ENCODE measurements around the gene PCOLCE2.

Gene PCOLCE2

GRCh38 chr3:142863010-142863817 lies 25.7 kb downstream of the PCOLCE2 start:
- Mint-ChIP-seq H3K27me3 (peaks cover 31% of the 10 kb centered on the region), H3K27ac (no peak overlapping the region), H3K4me1 (no peaks in the 10 kb centered on the region), H3K9me3 (no peaks in the 10 kb centered on the region), H3K36me3 (no peaks in the 10 kb centered on the region), H3K4me3 (no peak overlapping the region)
- ATAC-seq: no peak

GRCh38 chr3:142861926-142862325 lies 27.0 kb downstream of the PCOLCE2 start:
- H3K27ac Mint-ChIP-seq: no peak overlapping the region
- peaks cover 30% of the 10 kb centered on the region for H3K27me3 Mint-ChIP-seq
- no peaks in the 10 kb centered on the region for H3K4me1 Mint-ChIP-seq

GRCh38 chr3:142858043-142858442 lies 30.8 kb downstream of the PCOLCE2 start:
- H3K9me3 Mint-ChIP-seq: no peaks in the 10 kb centered on the region
- H3K4me3 Mint-ChIP-seq: no peak overlapping the region
- no peaks in the 10 kb centered on the region for H3K4me1 Mint-ChIP-seq
- no peak overlapping the region for H3K27ac Mint-ChIP-seq
- ATAC-seq: no peak
- no peaks in the 10 kb centered on the region for H3K36me3 Mint-ChIP-seq
- peaks cover 30% of the 10 kb centered on the region for H3K27me3 Mint-ChIP-seq

More at GRCh38 chr3:142861926-142862325, 27.0 kb downstream of the PCOLCE2 start:
- Mint-ChIP-seq H3K9me3 (no peaks in the 10 kb centered on the region), H3K36me3 (no peaks in the 10 kb centered on the region), H3K4me3 (no peak overlapping the region)
- no peak for ATAC-seq

GRCh38 chr3:142857056-142857455 lies 31.8 kb downstream of the PCOLCE2 start:
- Mint-ChIP-seq H3K4me1 (no peaks in the 10 kb centered on the region), H3K36me3 (no peaks in the 10 kb centered on the region), H3K27ac (no peak overlapping the region), H3K27me3 (peaks cover 23% of the 10 kb centered on the region), H3K4me3 (no peak overlapping the region), H3K9me3 (no peaks in the 10 kb centered on the region)
- ATAC-seq: peak; percentile 37

- no peaks in the 10 kb centered on the region for H3K27me3 Mint-ChIP-seq
Measured at GRCh38 chr3:142853270-142854168, 35.4 kb downstream of the PCOLCE2 start.

GRCh38 chr3:142852009-142852408 lies 36.9 kb downstream of the PCOLCE2 start:
- no peaks in the 10 kb centered on the region for H3K9me3 Mint-ChIP-seq
- H3K36me3 Mint-ChIP-seq: no peaks in the 10 kb centered on the region
- no peak overlapping the region for H3K4me3 Mint-ChIP-seq
- no peaks in the 10 kb centered on the region for H3K27me3 Mint-ChIP-seq
- no peak for ATAC-seq
- H3K27ac Mint-ChIP-seq: no peak overlapping the region
- H3K4me1 Mint-ChIP-seq: no peaks in the 10 kb centered on the region

More at GRCh38 chr3:142853270-142854168, 35.4 kb downstream of the PCOLCE2 start:
- Mint-ChIP-seq H3K4me1 (no peaks in the 10 kb centered on the region), H3K36me3 (no peaks in the 10 kb centered on the region), H3K4me3 (no peak overlapping the region), H3K9me3 (no peaks in the 10 kb centered on the region), H3K27ac (no peak overlapping the region)
- ATAC-seq: no peak

- Mint-ChIP-seq H3K27ac (no peak overlapping the region), H3K27me3 (no peaks in the 10 kb centered on the region), H3K4me1 (no peaks in the 10 kb centered on the region), H3K36me3 (no peaks in the 10 kb centered on the region), H3K9me3 (no peaks in the 10 kb centered on the region), H3K4me3 (no peak overlapping the region)
- peak; percentile 43 for ATAC-seq
Measured at GRCh38 chr3:142850395-142851023, 38.4 kb downstream of the PCOLCE2 start.

GRCh38 chr3:142849148-142849547 lies 39.7 kb downstream of the PCOLCE2 start:
- Mint-ChIP-seq H3K27ac (no peak overlapping the region), H3K4me3 (no peak overlapping the region)

GRCh38 chr3:142846779-142847577 lies 41.9 kb downstream of the PCOLCE2 start:
- no peak for ATAC-seq
- H3K27me3 Mint-ChIP-seq: no peaks in the 10 kb centered on the region
- H3K4me1 Mint-ChIP-seq: no peaks in the 10 kb centered on the region
- H3K27ac Mint-ChIP-seq: no peak overlapping the region
- no peak overlapping the region for H3K4me3 Mint-ChIP-seq
- no peaks in the 10 kb centered on the region for H3K36me3 Mint-ChIP-seq
- H3K9me3 Mint-ChIP-seq: no peaks in the 10 kb centered on the region

More at GRCh38 chr3:142849148-142849547, 39.7 kb downstream of the PCOLCE2 start:
- H3K4me1 Mint-ChIP-seq: no peaks in the 10 kb centered on the region
- no peaks in the 10 kb centered on the region for H3K27me3 Mint-ChIP-seq
- ATAC-seq: no peak
- no peaks in the 10 kb centered on the region for H3K36me3 Mint-ChIP-seq
- no peaks in the 10 kb centered on the region for H3K9me3 Mint-ChIP-seq

GRCh38 chr3:142844339-142844977 lies 44.4 kb downstream of the PCOLCE2 start:
- no peaks in the 10 kb centered on the region for H3K27me3 Mint-ChIP-seq
- no peak overlapping the region for H3K27ac Mint-ChIP-seq
- no peak for ATAC-seq
- no peaks in the 10 kb centered on the region for H3K4me1 Mint-ChIP-seq
- no peaks in the 10 kb centered on the region for H3K36me3 Mint-ChIP-seq
- no peaks in the 10 kb centered on the region for H3K9me3 Mint-ChIP-seq
- H3K4me3 Mint-ChIP-seq: no peak overlapping the region

- no peak for ATAC-seq
- H3K27me3 Mint-ChIP-seq: peaks cover 10% of the 10 kb centered on the region
- no peaks in the 10 kb centered on the region for H3K4me1 Mint-ChIP-seq
- no peaks in the 10 kb centered on the region for H3K9me3 Mint-ChIP-seq
- no peak overlapping the region for H3K27ac Mint-ChIP-seq
- H3K36me3 Mint-ChIP-seq: no peaks in the 10 kb centered on the region
- H3K4me3 Mint-ChIP-seq: no peak overlapping the region
Measured at GRCh38 chr3:142839831-142840230, 49.1 kb downstream of the PCOLCE2 start.

GRCh38 chr3:142837526-142837925 lies 51.4 kb downstream of the PCOLCE2 start:
- Mint-ChIP-seq H3K9me3 (no peaks in the 10 kb centered on the region), H3K27ac (no peak overlapping the region), H3K4me3 (no peak overlapping the region), H3K4me1 (no peaks in the 10 kb centered on the region), H3K36me3 (no peaks in the 10 kb centered on the region), H3K27me3 (peaks cover 10% of the 10 kb centered on the region)
- no peak for ATAC-seq

GRCh38 chr3:142828703-142829305 lies 60.1 kb downstream of the PCOLCE2 start:
- Mint-ChIP-seq H3K4me3 (no peak overlapping the region), H3K9me3 (no peaks in the 10 kb centered on the region), H3K27me3 (peaks cover 23% of the 10 kb centered on the region), H3K27ac (no peak overlapping the region), H3K4me1 (no peaks in the 10 kb centered on the region), H3K36me3 (no peaks in the 10 kb centered on the region)
- peak; percentile 74 for ATAC-seq

GRCh38 chr3:142819179-142819578 lies 69.7 kb downstream of the PCOLCE2 start:
- ATAC-seq: peak; percentile 54
- Mint-ChIP-seq H3K36me3 (no peaks in the 10 kb centered on the region), H3K9me3 (no peaks in the 10 kb centered on the region), H3K4me1 (no peaks in the 10 kb centered on the region), H3K27ac (no peak overlapping the region), H3K4me3 (no peak overlapping the region), H3K27me3 (peaks cover 12% of the 10 kb centered on the region)
